Measurements from ENCODE around the gene SH3BGRL2.

SH3BGRL2 gene

GRCh38 chr6:79724816-79725215 is 93.7 kb downstream of the SH3BGRL2 start:
- no peak for DNase-seq
- TF ChIP-seq, protein P1, sequence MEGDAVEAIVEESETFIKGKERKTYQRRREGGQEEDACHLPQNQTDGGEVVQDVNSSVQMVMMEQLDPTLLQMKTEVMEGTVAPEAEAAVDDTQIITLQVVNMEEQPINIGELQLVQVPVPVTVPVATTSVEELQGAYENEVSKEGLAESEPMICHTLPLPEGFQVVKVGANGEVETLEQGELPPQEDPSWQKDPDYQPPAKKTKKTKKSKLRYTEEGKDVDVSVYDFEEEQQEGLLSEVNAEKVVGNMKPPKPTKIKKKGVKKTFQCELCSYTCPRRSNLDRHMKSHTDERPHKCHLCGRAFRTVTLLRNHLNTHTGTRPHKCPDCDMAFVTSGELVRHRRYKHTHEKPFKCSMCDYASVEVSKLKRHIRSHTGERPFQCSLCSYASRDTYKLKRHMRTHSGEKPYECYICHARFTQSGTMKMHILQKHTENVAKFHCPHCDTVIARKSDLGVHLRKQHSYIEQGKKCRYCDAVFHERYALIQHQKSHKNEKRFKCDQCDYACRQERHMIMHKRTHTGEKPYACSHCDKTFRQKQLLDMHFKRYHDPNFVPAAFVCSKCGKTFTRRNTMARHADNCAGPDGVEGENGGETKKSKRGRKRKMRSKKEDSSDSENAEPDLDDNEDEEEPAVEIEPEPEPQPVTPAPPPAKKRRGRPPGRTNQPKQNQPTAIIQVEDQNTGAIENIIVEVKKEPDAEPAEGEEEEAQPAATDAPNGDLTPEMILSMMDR (IDR thresholded peaks at IDR 0.05; ENCODE audit: low read depth, low read length, missing control alignments): no peak
- Histone ChIP-seq H3K27ac (no peak overlapping the region), H3K36me3 (replicated peaks) (no peaks in the 10 kb centered on the region), H3K4me3 (ENCODE audit: low read depth, low read length) (no peak overlapping the region), H3K27me3 (replicated peaks) (no peaks in the 10 kb centered on the region)
- in situ Hi-C loops (cut with HindIII; ENCODE audit: low pct_ligation_motif_present, low sequenced_read_pairs): no loop called here

DNA sequence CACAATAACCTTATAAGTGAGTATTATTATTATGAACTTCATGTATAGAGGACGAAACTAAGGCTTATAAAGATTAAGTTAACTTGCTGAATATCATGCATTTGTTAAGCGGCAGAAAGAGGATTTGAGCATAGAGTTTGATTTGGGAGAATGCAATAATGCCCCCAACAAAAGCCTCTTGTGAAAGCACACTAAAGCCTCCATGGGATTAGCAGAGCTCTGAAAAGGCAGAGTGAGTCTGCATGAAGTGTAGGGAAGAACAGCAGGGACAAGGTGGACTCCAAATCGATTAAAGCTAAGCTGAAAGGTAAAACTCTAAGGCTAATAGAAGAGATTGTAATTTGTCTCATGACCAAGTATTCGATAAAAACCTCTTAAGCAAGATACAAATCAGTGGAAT is 100.3 kb downstream of the SH3BGRL2 start:
- TF ChIP-seq, protein P1 (IDR thresholded peaks at IDR 0.05; ENCODE audit: low read depth, low read length, missing control alignments): no peak
- in situ Hi-C loops (cut with HindIII; ENCODE audit: low pct_ligation_motif_present, low sequenced_read_pairs): no loop called here
- H3K27ac ChIP-seq: no peak overlapping the region

GRCh38 chr6:79733388-79733787 is 102.3 kb downstream of the SH3BGRL2 start:
- in situ Hi-C loops (cut with HindIII; ENCODE audit: low pct_ligation_motif_present, low sequenced_read_pairs): no loop called here

More for the DNA sequence above, 100.3 kb downstream of the SH3BGRL2 start:
- Histone ChIP-seq H3K27me3 (replicated peaks) (no peaks in the 10 kb centered on the region), H3K4me3 (ENCODE audit: low read depth, low read length) (no peak overlapping the region), H3K36me3 (replicated peaks) (no peaks in the 10 kb centered on the region)
- DNase-seq: no peak

DNA sequence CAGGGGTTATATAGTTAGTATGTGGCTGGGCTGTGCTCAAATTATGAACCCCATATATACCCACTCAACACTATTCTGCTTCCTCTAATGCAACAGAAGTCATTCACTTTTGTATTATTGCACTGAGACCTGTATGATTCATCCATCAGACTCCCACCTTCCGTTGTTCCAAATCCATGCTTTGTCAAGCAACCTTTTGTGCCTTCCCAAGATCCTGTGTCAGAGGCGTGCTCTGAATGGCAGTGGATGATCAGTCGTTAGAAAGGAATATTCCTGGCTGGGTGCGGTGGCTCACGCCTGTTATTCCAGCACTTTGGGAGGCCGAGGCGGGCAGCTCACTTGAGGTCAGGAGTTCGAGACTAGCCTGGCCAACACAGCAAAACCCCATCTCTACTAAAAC is 103.2 kb downstream of the SH3BGRL2 start:
- TF ChIP-seq, protein P1 (IDR thresholded peaks at IDR 0.05; ENCODE audit: low read depth, low read length, missing control alignments): no peak
- Histone ChIP-seq H3K4me3 (ENCODE audit: low read depth, low read length) (no peak overlapping the region), H3K27me3 (replicated peaks) (no peaks in the 10 kb centered on the region), H3K27ac (no peak overlapping the region), H3K36me3 (replicated peaks) (no peaks in the 10 kb centered on the region)
- in situ Hi-C loops (cut with HindIII; ENCODE audit: low pct_ligation_motif_present, low sequenced_read_pairs): no loop called here
- no peak for DNase-seq

More at GRCh38 chr6:79733388-79733787, 102.3 kb downstream of the SH3BGRL2 start:
- Histone ChIP-seq H3K27me3 (replicated peaks) (no peaks in the 10 kb centered on the region), H3K27ac (no peak overlapping the region), H3K4me3 (ENCODE audit: low read depth, low read length) (no peak overlapping the region), H3K36me3 (replicated peaks) (no peaks in the 10 kb centered on the region)
- TF ChIP-seq, protein P1 (IDR thresholded peaks at IDR 0.05; ENCODE audit: low read depth, low read length, missing control alignments): no peak
- no peak for DNase-seq

DNA sequence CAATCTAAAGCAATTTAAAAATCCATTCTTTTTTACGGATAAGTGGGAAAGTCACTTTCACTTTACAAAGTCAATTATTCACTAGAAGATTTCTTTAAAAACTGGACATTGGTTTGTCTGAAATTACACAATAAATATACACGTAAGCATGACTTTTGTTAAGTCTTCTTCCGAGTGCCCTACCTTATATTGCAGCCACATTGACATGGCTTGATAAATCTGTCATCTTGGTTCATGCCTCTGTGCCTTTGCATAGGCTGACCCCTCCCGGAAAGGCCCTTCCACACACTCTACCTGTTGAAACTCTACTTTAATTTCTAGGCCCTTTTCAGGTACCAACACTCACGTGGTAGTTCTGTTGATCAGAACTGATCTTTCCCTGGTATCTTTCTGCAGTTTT is 104.1 kb downstream of the SH3BGRL2 start:
- in situ Hi-C loops (cut with HindIII; ENCODE audit: low pct_ligation_motif_present, low sequenced_read_pairs): no loop called here
- TF ChIP-seq, protein P1 (IDR thresholded peaks at IDR 0.05; ENCODE audit: low read depth, low read length, missing control alignments): no peak
- H3K27me3 ChIP-seq (replicated peaks): no peaks in the 10 kb centered on the region
- no peak overlapping the region for H3K27ac ChIP-seq
- H3K4me3 ChIP-seq (ENCODE audit: low read depth, low read length): no peak overlapping the region
- DNase-seq: no peak
- H3K36me3 ChIP-seq (replicated peaks): no peaks in the 10 kb centered on the region

DNA sequence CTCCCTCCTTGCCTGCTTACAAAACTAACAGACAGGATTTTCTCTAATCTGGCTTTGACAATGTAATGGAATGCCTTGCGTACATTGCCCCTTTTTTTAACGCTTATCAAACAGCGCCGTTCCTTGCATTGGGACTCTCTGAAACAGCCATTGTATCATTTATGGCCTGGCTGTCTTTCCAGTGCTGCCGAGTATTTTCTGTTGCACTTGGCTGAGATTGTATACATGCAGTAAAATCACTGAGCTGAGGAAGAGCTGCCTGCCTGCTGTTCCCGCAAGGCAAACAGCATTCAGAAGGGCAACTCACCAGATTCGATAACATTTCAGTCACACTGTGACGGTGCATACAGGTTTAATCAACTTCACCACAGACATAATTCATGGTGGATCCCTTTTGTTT is 106.0 kb downstream of the SH3BGRL2 start:
- Histone ChIP-seq H3K4me3 (ENCODE audit: low read depth, low read length) (no peak overlapping the region), H3K27ac (no peak overlapping the region), H3K27me3 (replicated peaks) (no peaks in the 10 kb centered on the region), H3K36me3 (replicated peaks) (no peaks in the 10 kb centered on the region)
- TF ChIP-seq, protein P1 (IDR thresholded peaks at IDR 0.05; ENCODE audit: low read depth, low read length, missing control alignments): no peak
- in situ Hi-C loops (cut with HindIII; ENCODE audit: low pct_ligation_motif_present, low sequenced_read_pairs): no loop called here
- no peak for DNase-seq
